SU-DHL-6 (cell line): ENCODE results near the gene SCARB2.

Source experiments
- CTCF ChIP-seq: fragments of 200-600 bp; sonication (generic); IDR thresholded peaks from one replicate; pipeline ENCODE4 v1.5.1; 2017; ENCODE audit warnings: antibody characterized with exemption, mild to moderate bottlenecking, low read length, moderate library complexity; ENCODE audit not compliant: insufficient read depth, poor library complexity, severe bottlenecking
- EZH2phosphoT487 ChIP-seq: fragments of 200-600 bp; sonication (generic), shearing (Covaris generic); conservative IDR thresholded peaks from 2 replicates; pipeline ENCODE4 v1.6.1; 2018; ENCODE audit warnings: mild to moderate bottlenecking, antibody characterized with exemption, low read length, moderate library complexity, mixed read lengths

GRCh38 chr4:76160355-76160754 is 53.3 kb downstream of the SCARB2 start:
- TF ChIP-seq CTCF (no peak), EZH2phosphoT487 (no peak)
